Thoracic aorta (tissue), 2 donors: ENCODE measurements around the gene NR3C2. TPM values are rescaled to one million over a fixed set of nuclear protein-coding genes. Genes with fewer than 3 reads are reported as not detected.

ENCODE experiments used
- ATAC-seq: fragments of 150-250 bp; one replicate; pipeline ENCODE4 v1.8.0; 2017; ENCODE audit warnings: low read depth; ENCODE audit not compliant: insufficient number of reproducible peaks, low FRiP score
- DNase-seq: peaks from one replicate; pipeline ENCODE4 v3.0.0-alpha.2; 2020; ENCODE audit warnings: low spot score
- H3K27ac ChIP-seq, 2 donors: fragments of 200-600 bp; sonication (generic); 1 replicate in 1 of 2; 2 replicates in 1 of 2; pipeline ENCODE4 v1.5.1; 2016; ENCODE audit warnings: mild to moderate bottlenecking in 2 of 2, moderate library complexity in 2 of 2
- H3K27me3 ChIP-seq: fragments of 200-600 bp; sonication (generic); replicated peaks from 2 replicates; pipeline ENCODE4 v1.6.0; 2016; ENCODE audit warnings: mild to moderate bottlenecking; ENCODE audit not compliant: insufficient read depth
- H3K36me3 ChIP-seq: fragments of 200-600 bp; sonication (generic); one replicate; pipeline ENCODE4 v1.5.1; 2016
- H3K4me1 ChIP-seq, 2 donors: fragments of 200-600 bp; sonication (generic); 1 replicate in 1 of 2; 2 replicates in 1 of 2; pipeline versions ENCODE4 v1.5.1 to v1.6.0; 2016; ENCODE audit warnings: low read depth in 2 of 2, mild to moderate bottlenecking in 1 of 2; ENCODE audit not compliant: control insufficient read depth in 1 of 2
- H3K4me3 ChIP-seq: fragments of 200-600 bp; sonication (generic); 2 replicates; pipeline ENCODE4 v1.5.1; 2016; ENCODE audit warnings: mild to moderate bottlenecking
- H3K9me3 ChIP-seq: fragments of 200-600 bp; sonication (generic); 2 replicates; pipeline ENCODE4 v1.5.1; 2016
- CTCF ChIP-seq: fragments of 200-600 bp; sonication (generic); IDR thresholded peaks from one replicate; pipeline ENCODE4 v1.5.1; 2019; ENCODE audit warnings: antibody characterized with exemption
- total RNA-seq, 2 donors: library from RNA; depleted of rRNA; stranded (reverse); fragments of >200 nt; gene quantifications; one replicate each; pipeline versions ENCODE4 v1.1.0 to v1.2.3, GENCODE V29; 2016

Gene NR3C2
- total RNA-seq, 2 donors from 2014 or later, result 11.2 to 18.1 TPM

- ATAC-seq, result no peak
- Histone ChIP-seq H3K4me1 (peaks cover 6 to 47% of the 10 kb centered on the region in 2 donors), H3K27me3 (no peaks in the 10 kb centered on the region), H3K4me3 (peak overlapping the region; percentile 100), H3K36me3 (no peaks in the 10 kb centered on the region), H3K9me3 (no peaks in the 10 kb centered on the region), H3K27ac (peak overlapping the region; percentile 95 to 98)
- TF ChIP-seq CTCF, result no peak
- no peak for DNase-seq
These were observed 1.5 kb upstream of the NR3C2 start for GRCh38 chr4:148443512-148444295.

GRCh38 chr4:148442832-148443511, 758 bp upstream of the NR3C2 start:
- peak; percentile 2 for ATAC-seq
- H3K27ac ChIP-seq, result peak overlapping the region; percentile 95 to 98
- TF ChIP-seq CTCF, result no peak
- no peaks in the 10 kb centered on the region for H3K36me3 ChIP-seq
- H3K27me3 ChIP-seq, result no peaks in the 10 kb centered on the region
- no peak for DNase-seq
- H3K9me3 ChIP-seq, result no peaks in the 10 kb centered on the region
- peak overlapping the region; percentile 100 for H3K4me3 ChIP-seq
- peaks cover 6 to 47% of the 10 kb centered on the region in 2 donors for H3K4me1 ChIP-seq

GRCh38 chr4:148441624-148441985, 609 bp downstream of the NR3C2 start:
- Histone ChIP-seq H3K36me3 (no peaks in the 10 kb centered on the region), H3K27ac (peak overlapping the region; percentile 66 to 95), H3K27me3 (no peaks in the 10 kb centered on the region), H3K4me1 (peaks cover 0 to 34% of the 10 kb centered on the region in 2 donors), H3K9me3 (no peaks in the 10 kb centered on the region), H3K4me3 (peak overlapping the region; percentile 100)
- ATAC-seq (no peak), DNase-seq (no peak)
- TF ChIP-seq CTCF, result no peak

DNA sequence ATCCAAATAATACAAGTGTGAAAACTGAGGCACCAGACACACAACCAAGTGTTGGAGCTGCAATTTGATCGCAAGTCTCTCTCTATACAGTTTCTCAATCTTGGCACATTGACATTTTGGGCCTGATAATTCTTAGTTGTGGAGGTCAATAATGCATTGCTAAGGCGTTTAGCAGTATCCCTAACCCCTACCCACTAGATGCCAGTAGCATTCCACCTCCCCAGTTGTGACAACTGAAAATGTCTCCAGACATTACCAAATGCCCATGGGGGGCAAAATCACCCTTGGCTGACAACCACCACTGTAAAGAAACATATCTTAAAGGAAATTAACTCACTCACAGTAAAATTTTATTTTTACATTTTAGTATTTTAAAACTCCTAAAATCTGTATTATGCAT, 4.2 kb downstream of the NR3C2 start:
- H3K4me1 ChIP-seq, result peaks cover 4 to 45% of the 10 kb centered on the region in 2 donors
- H3K36me3 ChIP-seq, result no peaks in the 10 kb centered on the region
- H3K4me3 ChIP-seq, result no peak overlapping the region
- no peaks in the 10 kb centered on the region for H3K9me3 ChIP-seq
- ATAC-seq (no peak), DNase-seq (no peak)
- TF ChIP-seq CTCF, result no peak
- H3K27ac ChIP-seq, result no peak overlapping the region
- no peaks in the 10 kb centered on the region for H3K27me3 ChIP-seq

DNA sequence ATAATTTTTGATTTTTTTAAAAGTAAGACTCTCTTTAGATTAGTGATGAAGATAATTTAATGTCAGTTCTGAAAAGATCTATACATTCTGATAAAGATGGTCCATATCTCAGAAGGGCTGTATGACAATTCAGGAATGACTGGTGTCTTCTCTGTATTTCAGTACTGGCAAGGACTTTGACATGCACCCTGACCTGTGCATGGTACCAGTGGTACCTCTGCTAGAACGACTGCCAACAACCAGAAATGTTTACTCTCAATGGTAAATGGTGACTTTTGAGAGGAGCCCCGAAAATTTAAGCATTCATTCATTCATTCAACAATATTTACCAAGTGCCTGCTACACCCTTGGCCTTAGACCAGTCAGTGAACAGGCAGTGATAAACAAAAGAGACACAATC, 4.8 kb downstream of the NR3C2 start:
- no peak for DNase-seq
- no peak for ATAC-seq
- H3K4me1 ChIP-seq, result peaks cover 4 to 45% of the 10 kb centered on the region in 2 donors

More for the DNA sequence above, 4.8 kb downstream of the NR3C2 start:
- H3K36me3 ChIP-seq, result no peaks in the 10 kb centered on the region
- no peaks in the 10 kb centered on the region for H3K9me3 ChIP-seq
- H3K27me3 ChIP-seq, result no peaks in the 10 kb centered on the region
- TF ChIP-seq CTCF, result no peak
- H3K4me3 ChIP-seq, result no peak overlapping the region
- no peak overlapping the region for H3K27ac ChIP-seq
